ENCODE data around the gene EGLN2. TPM values are rescaled to one million over a fixed set of nuclear protein-coding genes. Genes with fewer than 3 reads are reported as not detected.

The EGLN2 gene
- total and polyA plus RNA-seq, 2 of the 4 experiments (the other 2 are of a cell fraction): 54.1 to 60.2 TPM

Other genes starting within 250 kb of the EGLN2 start
- 15.6 and 16.1 TPM in 2 replicates for gene SHKBP1, start 222.3 kb upstream of the EGLN2 start, total RNA-seq (2012; rRNA removed)
- 94.0 and 108 TPM in 2 replicates for gene SHKBP1, start 222.3 kb upstream of the EGLN2 start, polyA plus RNA-seq (2012; rRNA removed)
- gene LTBP4, start 197.8 kb upstream of the EGLN2 start, total RNA-seq (2012; rRNA removed): 4.4 and 14.7 TPM in 2 replicates
- gene LTBP4, start 197.8 kb upstream of the EGLN2 start, polyA plus RNA-seq (2012; rRNA removed): 61.6 and 70.3 TPM in 2 replicates
- 6.3 and 6.9 TPM in 2 replicates for gene NUMBL, start 108.5 kb upstream of the EGLN2 start, total RNA-seq (2012; rRNA removed)
- gene NUMBL, start 108.5 kb upstream of the EGLN2 start, polyA plus RNA-seq (2012; rRNA removed): 29.0 and 29.8 TPM in 2 replicates
- gene COQ8B, start 82.3 kb upstream of the EGLN2 start, total RNA-seq (2012; rRNA removed): 14.2 and 14.9 TPM in 2 replicates
- gene COQ8B, start 82.3 kb upstream of the EGLN2 start, polyA plus RNA-seq (2012; rRNA removed): 23.2 and 23.5 TPM in 2 replicates
- 7.7 and 8.6 TPM in 2 replicates for gene ITPKC, start 82.1 kb upstream of the EGLN2 start, total RNA-seq (2012; rRNA removed)
- 8.6 and 9.4 TPM in 2 replicates for gene ITPKC, start 82.1 kb upstream of the EGLN2 start, polyA plus RNA-seq (2012; rRNA removed)
- 0.28 and 0.54 TPM in 2 replicates for gene ACTMAP, start 48.7 kb upstream of the EGLN2 start, total RNA-seq (2012; rRNA removed)
- 4.9 and 5.4 TPM in 2 replicates for gene ACTMAP, start 48.7 kb upstream of the EGLN2 start, polyA plus RNA-seq (2012; rRNA removed)
- gene SNRPA, start 48.0 kb upstream of the EGLN2 start, total RNA-seq (2012; rRNA removed): 28.3 and 30.3 TPM in 2 replicates
- 81.3 and 158 TPM in 2 replicates for gene SNRPA, start 48.0 kb upstream of the EGLN2 start, polyA plus RNA-seq (2012; rRNA removed)
- gene MIA, start 23.7 kb upstream of the EGLN2 start, total RNA-seq (2012; rRNA removed): not detected in 2 replicates
- 0.44 TPM in 1 of 2 replicates, not detected in the other for gene MIA, start 23.7 kb upstream of the EGLN2 start, polyA plus RNA-seq (2012; rRNA removed)
- 7.9 and 8.3 TPM in 2 replicates for gene RAB4B, start 20.9 kb upstream of the EGLN2 start, total RNA-seq (2012; rRNA removed)
- gene RAB4B, start 20.9 kb upstream of the EGLN2 start, polyA plus RNA-seq (2012; rRNA removed): 21.4 and 25.9 TPM in 2 replicates
- gene CYP2A6, start 51.3 kb downstream of the EGLN2 start, total RNA-seq (2012; rRNA removed): not detected in 2 replicates
- not detected in 2 replicates for gene CYP2A6, start 51.3 kb downstream of the EGLN2 start, polyA plus RNA-seq (2012; rRNA removed)
- gene CYP2A7, start 83.0 kb downstream of the EGLN2 start, total RNA-seq (2012; rRNA removed): not detected in 2 replicates
- not detected in 2 replicates for gene CYP2A7, start 83.0 kb downstream of the EGLN2 start, polyA plus RNA-seq (2012; rRNA removed)
- gene CYP2B6, start 192.1 kb downstream of the EGLN2 start, total RNA-seq (2012; rRNA removed): not detected in 2 replicates
- not detected in 2 replicates for gene CYP2B6, start 192.1 kb downstream of the EGLN2 start, polyA plus RNA-seq (2012; rRNA removed)